Smooth muscle cell (in vitro differentiated cells): ENCODE measurements around the gene ADAM30. TPM values are rescaled to one million over a fixed set of nuclear protein-coding genes. Genes with fewer than 3 reads are reported as not detected.

Experiments
- DNase-seq: peaks from one replicate; lab custom pipeline; 2025; ENCODE audit not compliant: unreplicated experiment; lab: John Stamatoyannopoulos, UW
- H2AFZ ChIP-seq: fragments of 200-600 bp; sonication (generic); 2 replicates; pipeline ENCODE4 v1.6.0; 2016; ENCODE audit warnings: antibody characterized with exemption, low read depth, mild to moderate bottlenecking
- H3F3A ChIP-seq: fragments of 200-600 bp; sonication (generic); 2 replicates; pipeline ENCODE4 v1.6.0; 2017; ENCODE audit warnings: antibody characterized with exemption, low read depth
- H3K27ac ChIP-seq: fragments of 200-600 bp; sonication (generic); 2 replicates; pipeline ENCODE4 v1.5.1; 2016; ENCODE audit warnings: low read depth, mild to moderate bottlenecking
- H3K27me3 ChIP-seq: fragments of 200-600 bp; sonication (generic); 2 replicates; pipeline ENCODE4 v1.6.1; 2016; ENCODE audit warnings: low read depth, mild to moderate bottlenecking
- H3K36me3 ChIP-seq: fragments of 200-600 bp; sonication (generic); 2 replicates; pipeline ENCODE4 v1.5.1; 2016; ENCODE audit warnings: low read depth
- H3K4me1 ChIP-seq: fragments of 200-600 bp; sonication (generic); 2 replicates; pipeline ENCODE4 v1.5.1; 2016; ENCODE audit warnings: low read depth
- H3K4me2 ChIP-seq: fragments of 200-600 bp; sonication (generic); 2 replicates; pipeline ENCODE4 v1.6.0; 2016; ENCODE audit warnings: mild to moderate bottlenecking
- H3K4me3 ChIP-seq: fragments of 200-600 bp; sonication (generic); 2 replicates; pipeline ENCODE4 v1.5.1; 2016; ENCODE audit warnings: mild to moderate bottlenecking
- H3K79me2 ChIP-seq: fragments of 200-600 bp; sonication (generic); 2 replicates; pipeline ENCODE4 v1.6.0; 2016; ENCODE audit warnings: low read depth, mild to moderate bottlenecking
- H3K9ac ChIP-seq: fragments of 200-600 bp; sonication (generic); 2 replicates; pipeline ENCODE4 v1.6.0; 2016; ENCODE audit warnings: low read depth
- H3K9me3 ChIP-seq: fragments of 200-600 bp; sonication (generic); replicated peaks from 2 replicates; pipeline ENCODE4 v1.5.1; 2016; ENCODE audit warnings: low read depth
- H4K20me1 ChIP-seq: fragments of 200-600 bp; sonication (generic); 2 replicates; pipeline ENCODE4 v1.6.0; 2016; ENCODE audit warnings: low read depth
- CTCF ChIP-seq: fragments of 200-600 bp; sonication (generic); IDR thresholded peaks from 2 replicates; pipeline ENCODE4 v1.5.1; 2017; ENCODE audit warnings: borderline replicate concordance, mild to moderate bottlenecking, antibody characterized with exemption; ENCODE audit not compliant: insufficient read depth, poor library complexity, severe bottlenecking
- WGBS: methylation state at CpG from one replicate; pipeline ENCODE4 v1.1.7; 2016; ENCODE audit warnings: low lambda C conversion rate; 5-methylcytosine and 5-hydroxymethylcytosine counted together
- polyA plus RNA-seq: library from polyadenylated mRNA; unstranded; fragments of >200 nt; fragmentation: Nextera tagmentation; extraction: Ambion mirVana; gene quantifications from 2 replicates; pipeline ENCODE4 v1.2.1, GENCODE V29; 2016
- total RNA-seq: library from RNA; depleted of rRNA; stranded (reverse); fragments of >200 nt; gene quantifications from 2 replicates; pipeline ENCODE4 v1.2.3, GENCODE V29; 2014

Gene ADAM30
- total and polyA plus RNA-seq, 2 experiments from 2014 or later: not detected

- Histone ChIP-seq H3F3A (no peaks in the 10 kb centered on the region), H2AFZ (no peak overlapping the region), H3K27ac (peak overlapping the region; percentile 48), H3K9ac (no peak overlapping the region), H3K27me3 (no peaks in the 10 kb centered on the region), H3K4me1 (no peaks in the 10 kb centered on the region), H3K36me3 (peaks cover 29% of the 10 kb centered on the region), H3K79me2 (no peaks in the 10 kb centered on the region), H3K9me3 (no peaks in the 10 kb centered on the region), H3K4me2 (no peak overlapping the region), H3K4me3 (no peak overlapping the region), H4K20me1 (peaks cover 4% of the 10 kb centered on the region)
- DNase-seq: no peak
- WGBS: 86% methylated on average over 5 of the region's 5 CpGs
- TF ChIP-seq CTCF: no peak
Measured at GRCh38 chr1:119917304-119918055, 21.2 kb upstream of the ADAM30 start.

DNA sequence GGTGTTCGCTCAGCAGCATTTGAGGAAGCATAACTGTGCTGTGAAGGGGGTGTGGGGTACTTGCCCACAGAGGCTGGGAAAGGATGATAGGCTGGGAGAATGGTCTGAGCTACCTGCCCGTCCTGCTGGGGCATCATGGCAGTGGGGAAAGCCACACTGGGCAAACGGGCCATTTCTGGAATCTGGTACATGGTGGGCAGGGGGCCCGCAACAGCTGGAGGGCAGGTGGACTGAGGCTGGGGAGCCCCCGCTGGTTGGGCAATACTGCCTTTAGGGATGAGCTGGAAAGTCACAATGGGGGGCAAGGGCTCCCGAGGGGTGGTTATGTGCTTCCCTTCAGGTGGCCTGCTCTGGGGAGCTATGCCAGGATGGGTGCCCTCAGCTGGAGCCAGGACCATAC, 19.2 kb upstream of the ADAM30 start:
- Histone ChIP-seq H3K9ac (no peak overlapping the region), H3K4me2 (no peak overlapping the region), H3K4me1 (no peaks in the 10 kb centered on the region), H3K27ac (no peak overlapping the region), H3K4me3 (no peak overlapping the region), H4K20me1 (peaks cover 4% of the 10 kb centered on the region), H3K27me3 (no peaks in the 10 kb centered on the region), H3F3A (no peaks in the 10 kb centered on the region), H2AFZ (no peak overlapping the region), H3K36me3 (peaks cover 25% of the 10 kb centered on the region), H3K79me2 (no peaks in the 10 kb centered on the region), H3K9me3 (no peaks in the 10 kb centered on the region)
- 99% methylated on average over 6 of the region's 6 CpGs for WGBS
- DNase-seq: no peak
- no peak for TF ChIP-seq CTCF

GRCh38 chr1:119914071-119914470, 17.8 kb upstream of the ADAM30 start:
- peaks cover 20% of the 10 kb centered on the region for H3K36me3 ChIP-seq
- no peaks in the 10 kb centered on the region for H3K4me1 ChIP-seq

More at GRCh38 chr1:119914071-119914470, 17.8 kb upstream of the ADAM30 start:
- TF ChIP-seq CTCF: no peak
- DNase-seq: no peak
- H3K4me2 ChIP-seq: no peak overlapping the region
- no peaks in the 10 kb centered on the region for H3K27me3 ChIP-seq
- H4K20me1 ChIP-seq: peaks cover 4% of the 10 kb centered on the region
- no peaks in the 10 kb centered on the region for H3K79me2 ChIP-seq
- H3K27ac ChIP-seq: no peak overlapping the region
- H3K4me3 ChIP-seq: no peak overlapping the region
- no peaks in the 10 kb centered on the region for H3K9me3 ChIP-seq
- H3F3A ChIP-seq: no peaks in the 10 kb centered on the region
- H3K9ac ChIP-seq: no peak overlapping the region
- WGBS: 23% methylated on average over 1 of the region's 1 CpG
- no peak overlapping the region for H2AFZ ChIP-seq
